CD14-positive monocyte (primary cell): ENCODE measurements around the gene ZWILCH. TPM values are rescaled to one million over a fixed set of nuclear protein-coding genes. Genes with fewer than 3 reads are reported as not detected.

Source experiments
- DNase-seq, 3 donors: peaks; one replicate each; pipeline ENCODE4 v3.0.0-alpha.2; 2011 to 2022
- H2AFZ ChIP-seq: 2 replicates; pipeline ENCODE4 v1.6.0; 2012; ENCODE audit warnings: mild to moderate bottlenecking, low read depth, low read length, inconsistent platforms; ENCODE audit not compliant: insufficient read depth, poor library complexity, severe bottlenecking
- H3K27ac ChIP-seq, 2 donors: 1 replicate in 1 of 2; 2 replicates in 1 of 2; pipeline ENCODE4 v1.5.1; 2012 to 2013; ENCODE audit warnings: low read length in 2 of 2, control low read depth in 1 of 2, inconsistent platforms in 1 of 2, low read depth in 1 of 2, mild to moderate bottlenecking in 1 of 2
- H3K27me3 ChIP-seq, 2 donors: one replicate each; pipeline versions ENCODE4 v1.6.0 to v1.6.1; 2011 to 2013; ENCODE audit warnings: low read length in 2 of 2; ENCODE audit not compliant: control insufficient read depth in 2 of 2, insufficient read depth in 2 of 2
- H3K36me3 ChIP-seq, 2 donors: replicated peaks in 1 of 2; 1 replicate in 1 of 2; 2 replicates in 1 of 2; pipeline versions ENCODE4 v1.5.1 to v1.6.1; 2012 to 2013; ENCODE audit warnings: low read length in 2 of 2, control low read depth in 1 of 2, inconsistent platforms in 1 of 2, mild to moderate bottlenecking in 1 of 2; ENCODE audit not compliant: insufficient read depth in 2 of 2, control insufficient read depth in 1 of 2
- H3K4me1 ChIP-seq, 2 donors: 1 replicate in 1 of 2; 2 replicates in 1 of 2; pipeline versions ENCODE4 v1.5.1 to v1.6.1; 2012 to 2013; ENCODE audit warnings: low read length in 2 of 2, control low read depth in 1 of 2, inconsistent platforms in 1 of 2, mild to moderate bottlenecking in 1 of 2, moderate library complexity in 1 of 2; ENCODE audit not compliant: insufficient read depth in 2 of 2, control insufficient read depth in 1 of 2
- H3K4me2 ChIP-seq: replicated peaks from 2 replicates; pipeline ENCODE3; 2012; ENCODE audit warnings: low read length, moderate library complexity, mild to moderate bottlenecking; ENCODE audit not compliant: poor library complexity, severe bottlenecking; ENCODE audit errors: extremely low read depth
- H3K4me3 ChIP-seq, 3 experiments: fragments of 200-600 bp in 1 of 3; sonication (generic) in 1 of 3; replicated peaks in 1 of 3; 1 replicate in 2 of 3; 2 replicates in 1 of 3; pipeline ENCODE4 v1.5.1; 2011 to 2013; ENCODE audit warnings: low read length in 3 of 3, mild to moderate bottlenecking in 3 of 3, control low read depth in 2 of 3, low read depth in 2 of 3, inconsistent platforms in 1 of 3, moderate library complexity in 1 of 3
- H3K79me2 ChIP-seq: 2 replicates; pipeline ENCODE4 v1.6.0; 2012; ENCODE audit warnings: mild to moderate bottlenecking, control low read depth, inconsistent platforms, low read length, moderate library complexity; ENCODE audit not compliant: insufficient read depth
- H3K9ac ChIP-seq: 2 replicates; pipeline ENCODE4 v1.6.0; 2017; ENCODE audit warnings: low read length, mild to moderate bottlenecking; ENCODE audit not compliant: insufficient read depth, poor library complexity, severe bottlenecking
- H3K9me3 ChIP-seq, 2 donors: replicated peaks in 1 of 2; 1 replicate in 1 of 2; 2 replicates in 1 of 2; pipeline versions ENCODE4 v1.5.1 to v1.6.1; 2012 to 2013; ENCODE audit warnings: low read length in 2 of 2, control low read depth in 1 of 2; ENCODE audit not compliant: control insufficient read depth in 1 of 2, insufficient read depth in 1 of 2
- H4K20me1 ChIP-seq: 2 replicates; pipeline ENCODE4 v1.6.0; 2012; ENCODE audit warnings: mild to moderate bottlenecking, low read length, control low read depth, moderate library complexity; ENCODE audit not compliant: insufficient read depth
- H3K27ac Mint-ChIP-seq, 7 donors: one replicate each; pipeline ENCODE4 v1.8.0; 2020; ENCODE audit warnings: mild to moderate bottlenecking in 7 of 7, mixed read lengths in 7 of 7, moderate library complexity in 6 of 7, inconsistent platforms in 2 of 7
- H3K27me3 Mint-ChIP-seq, 3 donors: one replicate each; pipeline ENCODE4 v1.8.0; 2021 to 2022; ENCODE audit warnings: low read depth in 3 of 3, mild to moderate bottlenecking in 3 of 3, mixed read lengths in 3 of 3, moderate library complexity in 3 of 3, inconsistent platforms in 1 of 3
- H3K36me3 Mint-ChIP-seq, 2 donors: one replicate each; pipeline ENCODE4 v1.8.0; 2020; ENCODE audit warnings: mixed read lengths in 2 of 2, inconsistent platforms in 1 of 2, mild to moderate bottlenecking in 1 of 2
- H3K4me1 Mint-ChIP-seq: one replicate; pipeline ENCODE4 v1.8.0; 2020; ENCODE audit warnings: mild to moderate bottlenecking, mixed read lengths
- H3K4me3 Mint-ChIP-seq, 2 donors: one replicate each; pipeline ENCODE4 v1.8.0; 2020; ENCODE audit warnings: mild to moderate bottlenecking in 2 of 2, mixed read lengths in 2 of 2, moderate library complexity in 1 of 2
- H3K9me3 Mint-ChIP-seq, 7 donors: one replicate each; pipeline ENCODE4 v1.8.0; 2020 to 2022; ENCODE audit warnings: mixed read lengths in 7 of 7, mild to moderate bottlenecking in 6 of 7, moderate library complexity in 6 of 7, inconsistent platforms in 2 of 7
- WGBS: methylation state at CpG from one replicate; pipeline ENCODE4 v1.1.5; 2013; ENCODE audit warnings: missing lambda C conversion rate; ENCODE audit not compliant: insufficient coverage; 5-methylcytosine and 5-hydroxymethylcytosine counted together
- intact Hi-C, 2 donors: fragments of 100-400 bp; cut with micrococcal nuclease; formaldehyde crosslinking; loops; one replicate each; pipeline versions ENCODE4 v1.15.0 to v1.15.1; 2023
- polyA plus RNA-seq, 3 donors: library from polyadenylated mRNA; depleted of rRNA in 1 of 3; unstranded in 2 of 3; stranded (reverse) in 1 of 3; fragments of 300-500 nt in 2 of 3; fragments of >200 nt in 1 of 3; fragmentation: Illumina TruSeq in 2 of 3; gene quantifications; 1 replicate in 2 of 3; 2 replicates in 1 of 3; pipeline ENCODE4 v1.2.3, GENCODE V29; 2012 to 2021
- TF ChIP-seq, protein P1 (sequence below): fragments of 200-600 bp; IDR thresholded peaks from one replicate; pipeline ENCODE4 v1.8.0; 2022; ENCODE audit warnings: antibody characterized with exemption, mild to moderate bottlenecking

The ZWILCH gene
- polyA plus RNA-seq, 3 donors, result 1.4 to 3.1 (median 2.4) TPM

DNA sequence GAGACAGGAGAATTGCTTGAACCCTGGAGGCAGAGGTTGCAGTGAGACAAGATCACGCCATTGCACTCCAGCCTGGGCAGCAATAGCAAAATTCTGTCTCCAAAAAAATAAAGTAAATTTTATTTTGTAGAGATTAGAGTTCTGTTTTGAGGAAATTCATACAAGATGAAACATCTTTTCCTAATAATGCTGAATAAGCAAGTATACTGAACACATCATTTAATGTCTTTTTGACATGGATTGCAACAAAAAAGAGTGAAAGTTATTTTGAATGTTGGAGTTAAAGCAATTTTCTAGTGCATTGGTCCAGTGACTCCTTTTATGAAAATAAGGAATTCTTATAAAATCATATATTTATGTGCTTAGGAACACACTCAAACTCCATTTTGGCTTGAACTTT is 40.1 kb downstream of the ZWILCH start:
- H3K27ac ChIP-seq, result no peak overlapping the region
- H3K4me2 ChIP-seq, result no peak overlapping the region
- H3K27ac Mint-ChIP-seq, result no peak overlapping the region
- H3K36me3 ChIP-seq, result peaks cover 22 to 38% of the 10 kb centered on the region in 2 donors
- DNase-seq, result no peak
- peaks cover 25 to 31% of the 10 kb centered on the region in 2 donors for H3K36me3 Mint-ChIP-seq
- peaks cover 0 to under 1% (median 0%) of the 10 kb centered on the region in 3 donors for H3K27me3 Mint-ChIP-seq
- no peaks in the 10 kb centered on the region for H3K4me1 ChIP-seq
- H3K9ac ChIP-seq, result no peak overlapping the region
- no peak overlapping the region for H3K4me3 ChIP-seq
- no peak overlapping the region for H2AFZ ChIP-seq
- TF ChIP-seq, protein P1, sequence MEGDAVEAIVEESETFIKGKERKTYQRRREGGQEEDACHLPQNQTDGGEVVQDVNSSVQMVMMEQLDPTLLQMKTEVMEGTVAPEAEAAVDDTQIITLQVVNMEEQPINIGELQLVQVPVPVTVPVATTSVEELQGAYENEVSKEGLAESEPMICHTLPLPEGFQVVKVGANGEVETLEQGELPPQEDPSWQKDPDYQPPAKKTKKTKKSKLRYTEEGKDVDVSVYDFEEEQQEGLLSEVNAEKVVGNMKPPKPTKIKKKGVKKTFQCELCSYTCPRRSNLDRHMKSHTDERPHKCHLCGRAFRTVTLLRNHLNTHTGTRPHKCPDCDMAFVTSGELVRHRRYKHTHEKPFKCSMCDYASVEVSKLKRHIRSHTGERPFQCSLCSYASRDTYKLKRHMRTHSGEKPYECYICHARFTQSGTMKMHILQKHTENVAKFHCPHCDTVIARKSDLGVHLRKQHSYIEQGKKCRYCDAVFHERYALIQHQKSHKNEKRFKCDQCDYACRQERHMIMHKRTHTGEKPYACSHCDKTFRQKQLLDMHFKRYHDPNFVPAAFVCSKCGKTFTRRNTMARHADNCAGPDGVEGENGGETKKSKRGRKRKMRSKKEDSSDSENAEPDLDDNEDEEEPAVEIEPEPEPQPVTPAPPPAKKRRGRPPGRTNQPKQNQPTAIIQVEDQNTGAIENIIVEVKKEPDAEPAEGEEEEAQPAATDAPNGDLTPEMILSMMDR, result no peak
- WGBS, result no CpG with 5 or more reads among the region's 1 CpG
- H3K27me3 ChIP-seq, result no peaks in the 10 kb centered on the region
- H3K4me1 Mint-ChIP-seq, result no peaks in the 10 kb centered on the region
- peaks cover 0 to 3% (median 0%) of the 10 kb centered on the region in 7 donors for H3K9me3 Mint-ChIP-seq
- H3K9me3 ChIP-seq, result no peaks in the 10 kb centered on the region
- no peak overlapping the region for H3K4me3 Mint-ChIP-seq
- no peaks in the 10 kb centered on the region for H3K79me2 ChIP-seq
- H4K20me1 ChIP-seq, result no peaks in the 10 kb centered on the region
- intact Hi-C loops, result no loop called here

DNA sequence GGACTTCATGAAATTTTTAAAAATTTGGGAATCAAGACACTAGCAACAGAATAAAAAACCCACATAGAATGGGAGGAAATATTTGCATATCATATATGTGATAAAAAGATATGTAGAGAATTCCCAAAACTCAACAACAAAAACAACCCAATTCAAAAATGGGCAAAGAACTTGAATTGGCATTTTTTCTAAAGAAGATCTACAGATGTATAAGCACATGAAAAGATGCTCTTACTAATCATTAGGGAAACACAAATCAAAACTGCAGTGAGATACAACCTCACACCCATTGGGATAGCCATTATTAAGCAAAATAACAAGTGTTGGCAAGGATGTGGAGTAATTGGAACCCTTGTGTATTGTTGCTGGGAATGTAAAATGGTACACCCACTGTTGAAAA is 50.6 kb downstream of the ZWILCH start:
- no peak overlapping the region for H3K9ac ChIP-seq
- H3K4me3 ChIP-seq, result no peak overlapping the region
- no peaks in the 10 kb centered on the region for H3K4me1 ChIP-seq
- H3K36me3 ChIP-seq, result no peaks in the 10 kb centered on the region
- Mint-ChIP-seq H3K27ac (no peak overlapping the region), H3K36me3 (peaks cover 6 to 15% of the 10 kb centered on the region in 2 donors), H3K9me3 (peaks cover 0 to 11% (median 2%) of the 10 kb centered on the region in 7 donors), H3K27me3 (peaks cover 0 to 3% (median 2%) of the 10 kb centered on the region in 3 donors), H3K4me3 (no peak overlapping the region), H3K4me1 (no peaks in the 10 kb centered on the region)
- no peak overlapping the region for H3K27ac ChIP-seq
- no peak overlapping the region for H2AFZ ChIP-seq
- no peaks in the 10 kb centered on the region for H3K79me2 ChIP-seq
- TF ChIP-seq, protein P1, result no peak
- no peaks in the 10 kb centered on the region for H3K27me3 ChIP-seq
- intact Hi-C loops, result no loop called here
- no peaks in the 10 kb centered on the region for H4K20me1 ChIP-seq
- H3K4me2 ChIP-seq, result no peak overlapping the region
- no peak for DNase-seq
- H3K9me3 ChIP-seq, result no peaks in the 10 kb centered on the region
